ENCODE results near the gene SCYGR8.

The SCYGR8 gene

DNA sequence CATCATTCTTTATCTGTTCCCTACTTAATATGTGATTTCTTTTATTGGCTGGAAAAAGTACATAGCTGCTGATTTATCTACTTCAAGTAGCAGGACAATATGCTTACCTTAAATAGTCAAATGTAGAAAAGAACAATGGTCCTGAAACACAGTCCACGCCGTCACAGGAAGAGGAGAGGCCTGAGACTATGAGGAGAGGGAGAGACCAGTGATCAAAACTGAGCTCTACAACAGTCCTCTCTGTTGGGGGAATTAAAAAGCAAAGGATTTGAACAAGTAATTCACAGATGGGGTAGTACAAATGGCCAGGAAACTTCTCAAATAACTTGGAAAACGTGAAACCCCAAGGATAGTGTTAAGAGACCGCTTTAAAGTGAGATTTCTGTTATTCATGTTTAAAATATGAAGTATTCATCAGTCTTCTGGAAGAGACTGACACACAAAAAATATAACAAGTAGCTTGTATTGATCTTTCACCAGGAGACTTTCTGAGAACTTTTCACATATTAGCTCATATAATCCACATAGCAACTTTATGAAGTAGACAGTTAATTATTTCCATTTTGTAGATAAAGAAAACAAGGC, 20.2 kb downstream of the SCYGR8 start:
- DNase-seq = no peak

DNA sequence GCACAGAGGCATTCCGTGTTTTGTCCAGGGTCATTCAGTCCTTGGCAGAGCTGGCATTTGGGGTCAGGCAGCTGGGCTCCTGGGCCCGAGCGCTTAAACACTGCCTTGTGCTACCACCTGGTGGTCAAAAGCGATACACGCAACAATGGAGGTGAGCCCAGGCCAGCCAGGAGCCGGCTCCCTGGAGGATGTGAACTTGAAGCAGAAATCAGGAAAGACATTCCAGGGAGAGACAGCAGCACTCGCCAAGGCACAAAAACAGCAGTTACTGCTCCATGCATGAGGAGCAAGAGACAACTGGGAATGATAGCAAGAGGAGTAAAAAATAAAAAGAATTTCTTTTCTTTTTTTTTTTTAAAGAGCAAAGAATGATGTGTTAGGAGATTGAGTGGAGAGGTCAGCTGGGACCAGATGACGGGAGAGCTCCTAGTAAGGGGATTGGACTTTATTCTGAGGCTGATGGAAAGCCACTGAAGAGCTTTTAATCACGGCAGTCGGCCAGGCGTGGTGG, 20.7 kb downstream of the SCYGR8 start:
- peak; percentile 76 to 77 for DNase-seq

DNA sequence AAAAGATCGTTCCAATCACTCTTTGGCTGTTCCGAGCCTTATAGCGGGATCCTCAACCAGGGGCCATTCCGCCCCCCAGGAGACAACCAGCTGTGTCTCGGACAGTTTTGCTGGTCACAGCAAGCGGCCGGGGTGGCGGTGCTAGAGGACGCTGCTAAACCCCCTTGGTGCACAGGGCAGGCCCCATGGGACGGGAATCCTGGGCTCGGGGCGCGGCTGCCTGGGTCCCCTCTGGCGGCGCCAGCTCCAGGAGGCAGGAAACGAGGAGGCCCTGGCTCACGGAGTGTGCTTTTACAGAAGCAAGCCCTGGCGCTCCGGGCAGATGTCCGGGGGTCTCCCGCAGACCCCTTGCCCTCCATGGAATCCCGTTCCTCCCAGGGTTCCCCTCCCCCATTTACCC, 22.1 kb downstream of the SCYGR8 start:
- no peak for DNase-seq

DNA sequence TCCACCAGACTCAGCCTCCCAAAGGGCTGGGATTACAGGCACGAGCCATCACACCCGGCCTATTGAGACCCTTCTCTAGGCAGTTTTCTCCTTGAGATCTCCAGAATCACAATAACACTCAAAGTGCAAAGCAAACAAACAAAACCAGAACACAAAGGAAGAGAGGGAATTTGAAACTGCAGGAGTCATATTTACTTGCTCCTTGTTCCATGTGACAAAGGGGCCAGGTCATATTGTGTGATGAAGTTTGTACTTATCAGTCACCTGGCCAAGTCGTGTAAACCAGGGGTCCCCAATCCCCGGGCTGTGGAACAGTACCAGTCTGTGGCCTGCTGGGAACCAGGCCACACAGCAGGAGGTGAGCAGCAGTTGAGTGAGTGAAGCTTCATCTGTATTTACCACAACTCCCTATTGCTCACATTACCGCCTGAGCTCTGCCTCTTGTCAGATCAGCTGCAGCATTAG, 26.5 kb downstream of the SCYGR8 start:
- no peak for DNase-seq

DNA sequence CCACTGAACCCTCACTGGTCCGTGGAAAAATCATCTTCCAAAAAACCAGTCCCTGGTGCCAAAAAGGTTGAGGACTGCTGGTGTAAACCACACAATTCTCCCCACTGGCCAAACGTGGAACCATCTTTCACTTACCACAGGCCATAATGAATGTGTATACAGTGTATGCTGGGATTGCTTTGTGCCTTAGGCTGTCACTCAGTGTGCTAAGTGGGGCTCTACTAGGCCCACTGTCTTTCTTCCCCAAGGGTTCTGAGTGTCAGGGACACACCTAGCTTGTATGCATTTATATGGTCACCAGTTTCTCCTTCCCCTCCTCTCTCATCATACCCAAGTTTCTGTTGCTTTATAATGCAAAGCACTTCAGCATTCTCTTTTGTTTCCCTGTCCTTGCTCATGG, 27.2 kb downstream of the SCYGR8 start:
- no peak for DNase-seq

DNA sequence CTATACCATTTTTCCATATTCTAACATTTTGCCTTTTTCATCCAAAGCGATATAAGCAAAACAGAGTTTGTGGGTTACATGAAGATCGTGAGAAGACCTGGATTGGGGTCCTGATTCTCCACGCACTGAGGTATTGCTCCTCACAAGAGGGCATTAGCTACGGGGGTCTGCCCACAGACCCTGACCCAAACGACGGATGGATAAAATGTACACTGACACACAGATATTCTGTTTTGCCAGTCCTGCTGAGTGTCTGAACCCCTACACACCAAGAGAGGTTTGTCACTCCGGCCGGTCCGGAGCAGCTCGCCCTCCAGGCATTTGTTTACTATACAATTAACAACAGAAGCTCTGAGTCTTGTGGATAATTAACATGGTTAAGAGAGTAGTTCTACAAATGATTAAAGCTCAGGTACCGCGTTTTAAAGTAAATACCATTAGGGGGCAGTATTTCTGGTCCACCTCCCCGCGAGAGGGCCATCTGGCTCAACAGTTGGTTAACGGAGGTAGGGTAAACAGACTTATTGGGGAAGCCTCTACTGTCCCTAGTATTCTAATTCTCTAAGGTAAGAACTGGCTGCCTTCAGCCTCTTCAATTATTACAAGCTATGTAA, 28.4 kb downstream of the SCYGR8 start:
- DNase-seq = peak in 1 of 2 experiments; percentile 22

DNA sequence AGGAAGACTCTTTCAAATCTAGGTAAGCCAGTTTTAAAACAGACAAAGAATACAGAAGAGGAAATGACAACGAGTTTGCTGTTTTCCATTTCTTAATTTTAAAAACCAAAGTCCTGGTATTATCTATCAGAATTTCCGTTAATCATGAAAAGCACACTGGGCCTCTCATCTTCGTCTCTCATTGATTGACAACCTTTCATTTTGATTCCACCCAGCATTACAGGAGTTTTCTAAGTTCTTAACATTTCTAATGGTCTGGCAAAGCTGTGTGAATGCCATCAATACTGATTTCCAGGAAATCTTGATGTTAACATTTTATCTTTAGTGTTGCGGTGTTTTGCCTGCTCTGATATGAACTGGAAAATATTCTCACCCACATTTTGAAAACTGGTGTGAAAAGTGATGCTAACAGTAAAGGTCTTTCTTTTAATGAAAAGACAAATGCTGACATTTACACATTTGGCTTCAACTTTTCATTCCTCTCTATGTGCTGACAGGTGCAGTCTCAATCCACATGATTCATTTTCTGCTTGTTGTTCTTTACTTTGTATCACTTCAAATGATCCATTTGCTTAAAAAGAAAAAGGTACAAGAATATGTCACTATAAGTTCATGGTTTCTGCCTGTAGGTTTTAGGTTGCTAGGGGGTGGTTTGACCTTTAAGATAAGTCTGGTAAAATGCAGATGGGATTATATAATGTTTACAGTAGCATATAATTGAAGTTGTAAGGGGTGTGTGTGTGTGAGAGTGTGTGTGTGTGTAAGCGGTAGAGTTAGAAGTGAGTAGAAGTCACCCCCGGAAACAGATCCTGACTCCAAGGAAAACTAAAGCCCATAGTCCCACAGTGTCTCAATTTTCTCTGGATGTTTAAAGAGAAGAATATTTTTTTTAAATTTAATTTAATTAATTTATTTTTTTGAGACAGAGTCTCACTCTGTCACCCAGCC, 29.5 kb downstream of the SCYGR8 start:
- no peak for DNase-seq

DNA sequence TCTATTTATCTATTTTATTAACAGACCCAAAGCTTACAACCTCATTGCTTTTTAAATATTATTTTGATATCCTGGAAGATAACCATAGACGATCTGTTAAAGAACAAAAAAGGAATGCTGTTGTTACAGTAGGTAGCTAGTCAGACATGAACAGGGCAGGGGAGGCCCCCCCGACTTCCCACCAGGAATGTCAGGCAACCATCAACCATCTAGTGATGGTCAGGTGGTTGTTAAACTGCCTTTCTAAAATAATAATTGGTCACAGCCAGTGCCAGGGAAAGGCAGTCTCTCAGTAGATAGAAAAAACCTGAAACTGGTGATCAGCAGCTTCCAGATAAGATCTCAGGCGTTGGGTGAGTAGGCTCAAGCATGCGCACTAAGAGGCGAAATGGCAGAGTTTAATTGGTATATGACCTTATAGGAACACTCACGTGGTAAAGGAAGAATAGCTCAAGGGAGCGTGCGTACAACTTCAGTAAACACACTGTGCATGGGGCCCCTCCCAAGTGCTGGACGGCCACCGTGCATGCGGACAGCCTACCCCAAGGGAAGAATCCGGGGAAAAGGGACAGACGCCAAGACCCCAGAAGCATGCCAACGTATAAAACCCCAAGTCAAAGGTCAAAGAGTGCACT, 35.4 kb downstream of the SCYGR8 start:
- DNase-seq = no peak

DNA sequence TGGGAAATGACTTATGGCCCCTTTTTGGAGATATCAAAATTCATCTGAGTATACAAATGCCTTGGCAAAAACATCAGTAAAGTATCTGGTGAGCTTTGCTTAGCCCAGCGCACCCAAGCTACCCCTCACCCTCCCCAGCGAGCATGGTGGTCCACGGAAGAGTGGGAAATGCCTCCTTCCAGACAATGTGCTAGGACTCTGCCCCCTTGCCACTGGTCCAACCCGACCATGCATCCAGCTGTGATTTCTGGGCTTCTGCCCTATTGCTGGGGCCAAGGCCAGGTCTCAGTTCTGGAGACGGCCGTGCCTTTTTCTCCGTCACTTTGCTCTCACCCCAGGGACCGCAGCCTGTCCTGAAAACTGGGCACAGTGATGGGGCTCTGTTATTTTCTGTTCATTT, 36.1 kb downstream of the SCYGR8 start:
- DNase-seq = no peak

DNA sequence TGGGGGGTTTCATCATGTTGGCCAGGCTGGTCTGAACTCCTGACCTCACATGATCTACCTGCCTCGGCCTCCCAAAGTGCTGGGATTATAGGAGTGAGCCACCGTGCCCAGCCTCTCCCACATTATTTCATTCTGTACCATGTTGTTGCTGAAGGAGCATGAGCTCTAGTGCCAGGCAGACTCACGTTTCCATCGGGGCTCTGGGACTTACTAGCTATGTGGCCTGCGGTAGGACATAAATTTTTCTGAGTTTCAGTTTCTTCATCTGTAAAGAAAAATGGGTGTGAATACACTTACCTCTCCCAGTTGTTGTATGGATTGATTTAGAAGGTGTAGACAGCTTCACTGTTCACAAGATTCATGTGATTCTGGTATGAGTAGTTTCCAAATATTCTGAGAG, 37.1 kb downstream of the SCYGR8 start:
- no peak for DNase-seq

DNA sequence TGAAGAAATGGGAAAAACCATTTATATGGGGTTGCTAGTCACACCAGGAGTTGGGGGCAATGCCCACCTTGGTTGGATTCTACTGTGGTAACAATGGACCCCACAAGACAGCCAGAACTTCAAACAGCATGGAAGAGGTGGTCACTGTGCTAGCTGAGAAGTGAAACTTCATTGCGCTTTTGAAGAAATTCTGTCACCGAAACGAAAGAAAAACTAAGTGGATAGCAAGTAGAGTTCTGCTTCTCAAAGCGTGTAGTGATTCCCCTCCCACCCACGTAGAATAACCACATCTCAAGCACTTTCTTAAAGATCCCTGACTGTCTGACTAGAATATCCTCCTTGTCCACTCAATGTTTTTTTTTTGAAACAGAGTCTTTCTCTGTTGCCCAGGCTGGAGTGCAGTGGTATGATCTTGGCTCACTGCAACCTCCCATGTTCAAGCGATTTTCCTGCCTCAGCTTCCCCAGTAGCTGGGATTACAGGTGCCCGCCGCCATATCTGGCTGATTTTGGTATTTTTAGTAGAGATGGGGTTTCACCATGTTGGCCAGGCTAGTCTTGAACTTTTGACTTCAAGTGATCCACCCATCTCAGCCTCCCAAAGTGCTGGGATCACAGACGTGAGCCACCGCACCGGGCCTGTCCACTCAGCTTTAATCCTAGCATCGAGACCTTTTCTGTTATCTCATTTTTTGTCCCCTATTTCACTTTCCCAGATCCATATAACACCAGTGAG, 37.9 kb downstream of the SCYGR8 start:
- DNase-seq = no peak

DNA sequence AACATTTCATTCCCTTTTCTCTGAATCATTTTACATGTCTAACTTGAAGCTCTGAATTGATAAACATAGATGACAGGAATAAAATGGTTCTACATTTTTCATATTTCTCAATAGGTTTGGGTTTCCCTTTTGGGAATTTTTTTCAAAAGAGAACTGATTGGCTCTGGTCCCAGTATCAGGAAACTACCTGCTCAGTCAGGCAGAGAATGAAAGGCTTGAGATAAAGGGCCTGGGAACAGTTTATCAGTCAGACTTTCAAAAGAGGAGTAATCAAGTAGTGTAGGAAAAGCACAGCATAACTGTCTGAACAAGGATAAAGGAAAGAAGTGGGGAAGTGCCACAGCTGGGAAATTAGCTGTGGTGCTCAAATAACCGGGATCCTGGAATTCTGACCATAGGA, 39.6 kb downstream of the SCYGR8 start:
- no peak for DNase-seq

DNA sequence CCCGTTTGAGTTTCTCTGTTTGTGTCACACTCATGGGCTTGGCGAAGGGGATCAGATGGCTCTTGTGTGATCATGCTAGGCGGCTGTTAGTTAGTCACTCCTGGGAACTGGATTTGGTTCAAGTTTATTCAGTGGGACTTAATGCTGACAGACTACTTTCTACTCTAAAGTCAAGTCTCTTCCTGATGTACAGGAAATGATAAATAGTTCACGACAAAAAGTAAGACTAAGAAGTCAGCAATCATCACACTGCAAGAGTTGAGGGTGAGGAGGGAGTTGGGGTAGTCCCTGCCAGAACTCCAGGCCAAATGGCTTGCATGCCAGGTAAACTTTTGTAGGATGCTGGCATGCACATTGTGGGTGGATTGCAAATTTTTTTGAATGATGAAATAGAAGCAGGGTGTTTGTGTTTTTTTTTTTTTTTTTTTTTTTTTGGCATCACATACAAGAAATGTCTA, 42.9 kb downstream of the SCYGR8 start:
- no peak for DNase-seq

DNA sequence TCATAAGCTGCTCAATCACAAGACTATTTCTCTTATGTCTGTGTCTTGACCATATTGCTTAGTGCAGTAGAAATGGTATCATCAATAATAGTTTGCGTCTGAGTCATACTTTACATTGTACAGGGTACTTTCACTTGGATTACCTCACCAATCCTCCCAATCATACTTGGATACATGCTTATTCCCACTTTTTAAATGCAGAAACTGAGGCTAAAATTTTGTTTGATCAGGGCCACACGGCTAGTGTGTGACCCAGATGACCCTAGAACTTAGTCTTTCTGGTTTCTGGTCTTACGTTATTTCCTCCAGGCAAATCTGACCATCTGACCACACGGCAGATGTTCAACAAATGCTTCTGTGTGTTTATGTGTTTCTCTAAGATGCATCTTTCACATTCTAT, 44.1 kb downstream of the SCYGR8 start:
- DNase-seq = no peak

DNA sequence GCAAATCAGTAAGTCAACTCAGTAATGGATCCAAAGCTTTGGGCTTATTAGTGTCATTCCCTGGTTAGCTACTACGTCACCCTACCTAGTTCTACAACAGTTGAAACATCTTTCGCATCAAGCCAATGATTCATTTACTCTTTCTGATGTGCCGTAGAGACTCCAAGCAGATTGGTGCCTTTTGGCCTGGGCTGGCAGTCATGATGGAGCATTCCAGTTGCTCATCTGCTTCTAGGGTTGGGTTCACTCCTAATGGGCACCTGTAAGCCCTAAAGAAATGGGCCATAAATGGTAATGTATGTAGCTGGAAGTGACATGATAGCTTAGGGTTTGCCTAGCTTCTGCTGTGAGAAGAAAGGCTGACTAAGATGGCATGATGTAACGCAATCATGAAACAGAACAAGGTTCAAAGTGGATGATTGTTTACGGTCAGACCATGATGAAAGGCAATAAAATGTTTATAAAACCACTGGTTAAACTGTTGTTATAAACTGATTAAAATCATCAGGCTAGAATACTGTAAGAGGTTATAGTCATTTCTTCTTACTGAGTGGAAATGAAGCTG, 47.5 kb downstream of the SCYGR8 start:
- no peak for DNase-seq

Measured in activated T-cell treated with anti-CD3 and anti-CD28 coated beads, Interleukin-2, amount 50 U/mL, for 48 hours (primary cell).